Mesothelial cell of epicardium (in vitro differentiated cells): ENCODE measurements around the gene RAD51B. TPM values are rescaled to one million over a fixed set of nuclear protein-coding genes. Genes with fewer than 3 reads are reported as not detected.

Experiments used
- DNase-seq, 2 experiments: peaks; one replicate each; pipeline ENCODE4 v3.0.0; 2021; ENCODE audit warnings: low spot score in 2 of 2; ENCODE audit not compliant: unreplicated experiment in 2 of 2
- H3K27ac Mint-ChIP-seq: 2 replicates; pipeline ENCODE4 v1.8.0; 2021; ENCODE audit warnings: mixed read lengths
- H3K27me3 Mint-ChIP-seq: 2 replicates; pipeline ENCODE4 v1.8.0; 2021; ENCODE audit warnings: low read depth, mixed read lengths
- H3K36me3 Mint-ChIP-seq: 2 replicates; pipeline ENCODE4 v1.8.0; 2021; ENCODE audit warnings: mixed read lengths
- H3K4me1 Mint-ChIP-seq: 2 replicates; pipeline ENCODE4 v1.8.0; 2021; ENCODE audit warnings: mixed read lengths
- H3K4me3 Mint-ChIP-seq: 2 replicates; pipeline ENCODE4 v1.8.0; 2021; ENCODE audit warnings: mild to moderate bottlenecking, moderate library complexity, mixed read lengths
- H3K9me3 Mint-ChIP-seq: 2 replicates; pipeline ENCODE4 v1.8.0; 2021; ENCODE audit warnings: mixed read lengths
- CTCF ChIP-seq: fragments of 200-600 bp; sonication (generic); IDR thresholded peaks from one replicate; pipeline ENCODE4 v1.5.0; 2021; ENCODE audit warnings: antibody characterized with exemption; ENCODE audit not compliant: unreplicated experiment
- total RNA-seq: library from RNA; stranded (reverse); gene quantifications from 3 replicates; pipeline ENCODE4 v1.2.1, GENCODE V29; 2021

RAD51B gene
- total RNA-seq, 1 donor from 2014 or later = 34.7 TPM

- DNase-seq = no peak
- no peaks in the 10 kb centered on the region for H3K36me3 Mint-ChIP-seq
- H3K9me3 Mint-ChIP-seq = peaks cover 5% of the 10 kb centered on the region
- H3K27me3 Mint-ChIP-seq = no peaks in the 10 kb centered on the region
- H3K27ac Mint-ChIP-seq = no peak overlapping the region
- H3K4me1 Mint-ChIP-seq = peaks cover 33% of the 10 kb centered on the region
- H3K4me3 Mint-ChIP-seq = no peak overlapping the region
- TF ChIP-seq CTCF = no peak
These were observed 176.7 kb downstream of the RAD51B start for GRCh38 chr14:67996235-67996634.

GRCh38 chr14:67998834-67999233, 179.3 kb downstream of the RAD51B start:
- H3K27me3 Mint-ChIP-seq = no peaks in the 10 kb centered on the region
- H3K4me1 Mint-ChIP-seq = peaks cover 22% of the 10 kb centered on the region
- peaks cover 11% of the 10 kb centered on the region for H3K36me3 Mint-ChIP-seq
- peak overlapping the region; percentile 88 for H3K27ac Mint-ChIP-seq
- no peak overlapping the region for H3K4me3 Mint-ChIP-seq
- no peak for DNase-seq
- peaks cover 12% of the 10 kb centered on the region for H3K9me3 Mint-ChIP-seq
- no peak for TF ChIP-seq CTCF

- Mint-ChIP-seq H3K27ac (peak overlapping the region; percentile 88), H3K27me3 (no peaks in the 10 kb centered on the region), H3K4me3 (no peak overlapping the region), H3K4me1 (peaks cover 22% of the 10 kb centered on the region), H3K36me3 (peaks cover 11% of the 10 kb centered on the region), H3K9me3 (peaks cover 12% of the 10 kb centered on the region)
- TF ChIP-seq CTCF = no peak
- no peak for DNase-seq
These were observed 179.7 kb downstream of the RAD51B start for GRCh38 chr14:67999290-67999689.

- H3K27me3 Mint-ChIP-seq = no peaks in the 10 kb centered on the region
- peaks cover 11% of the 10 kb centered on the region for H3K36me3 Mint-ChIP-seq
- TF ChIP-seq CTCF = no peak
- H3K4me1 Mint-ChIP-seq = peaks cover 20% of the 10 kb centered on the region
- no peak overlapping the region for H3K4me3 Mint-ChIP-seq
- no peak for DNase-seq
- peaks cover 12% of the 10 kb centered on the region for H3K9me3 Mint-ChIP-seq
- H3K27ac Mint-ChIP-seq = peak overlapping the region; percentile 88
These were observed 180.3 kb downstream of the RAD51B start for GRCh38 chr14:67999705-68000384.

GRCh38 chr14:68000511-68000910, 180.9 kb downstream of the RAD51B start:
- peak overlapping the region; percentile 81 for H3K27ac Mint-ChIP-seq
- peaks cover 20% of the 10 kb centered on the region for H3K4me1 Mint-ChIP-seq
- no peak for DNase-seq
- no peak overlapping the region for H3K4me3 Mint-ChIP-seq
- TF ChIP-seq CTCF = no peak
- peaks cover 12% of the 10 kb centered on the region for H3K9me3 Mint-ChIP-seq
- H3K27me3 Mint-ChIP-seq = no peaks in the 10 kb centered on the region
- peaks cover 11% of the 10 kb centered on the region for H3K36me3 Mint-ChIP-seq
